ENCODE results near the gene SLC25A10. TPM values are rescaled to one million over a fixed set of nuclear protein-coding genes. Genes with fewer than 3 reads are reported as not detected.

SLC25A10 gene
- total and polyA plus RNA-seq, 10 of the 15 experiments (the other 5 are each of a cell fraction or from before 2014, with no cell fraction given), result 0.11 to 72.7 (median 22.3) TPM

- TF ChIP-seq ZNF592 (IDR thresholded peaks at IDR 0.05), result no peak
- no peak; the same call in 1 of the 2 replicates for TF ChIP-seq MXI1 (IDR thresholded peaks at IDR 0.05; ENCODE audit: low read depth, low read length)
- peak; percentile 43 to 68; a peak in 2 of 4 replicates for TF ChIP-seq IKZF2 (IDR thresholded peaks at IDR 0.05)
- TF ChIP-seq CBX5 (IDR thresholded peaks at IDR 0.05; ENCODE audit: low read depth), result no peak
- no peak for TF ChIP-seq ETV6 (conservative IDR thresholded peaks at IDR 0.05 in 1 of 2, IDR thresholded peaks at IDR 0.05 in 1 of 2; ENCODE audit: borderline replicate concordance in 1 of 2, low read depth in 1 of 2)
- no peak for TF ChIP-seq MLLT1 (IDR thresholded peaks at IDR 0.05)
- TF ChIP-seq BHLHE40 (IDR thresholded peaks at IDR 0.05; ENCODE audit: borderline replicate concordance in 1 of 2, low read depth in 2 of 2, low read length in 1 of 2), result peak in 1 of 2 experiments; percentile 72; a peak in 2 of 4 replicates
- TF ChIP-seq CBFB (IDR thresholded peaks at IDR 0.05; ENCODE audit: low read depth), result no peak
- no peak for TF ChIP-seq ZBTB33 (IDR thresholded peaks at IDR 0.05)
- peak; percentile 36; the same call in 1 of the 2 replicates for TF ChIP-seq MTA2 (IDR thresholded peaks at IDR 0.05; ENCODE audit: low read depth)
- no peak for TF ChIP-seq RUNX3 (IDR thresholded peaks at IDR 0.05; ENCODE audit: low read length)
- no peak for TF ChIP-seq SREBF1 (IDR thresholded peaks at IDR 0.05; ENCODE audit: low read length)
- TF ChIP-seq NRF1 (conservative IDR thresholded peaks at IDR 0.05; ENCODE audit: low read depth, low read length), result no peak
- 0 out of 2 replicates have a peak, but pooled peaks have one; percentile 6 for TF ChIP-seq PAX5 (IDR thresholded peaks at IDR 0.05; ENCODE audit: borderline replicate concordance, low read depth, low read length)
- no peak for TF ChIP-seq RB1 (IDR thresholded peaks at IDR 0.05; ENCODE audit: borderline replicate concordance)
- no peak for TF ChIP-seq ZZZ3 (IDR thresholded peaks at IDR 0.05; ENCODE audit: control insufficient read depth, insufficient read length, low read depth)
- no peak for TF ChIP-seq KDM1A (IDR thresholded peaks at IDR 0.05; ENCODE audit: borderline replicate concordance)
- TF ChIP-seq HDAC6 (IDR thresholded peaks at IDR 0.05; ENCODE audit: unreplicated experiment), result no peak
- TF ChIP-seq BACH1 (IDR thresholded peaks at IDR 0.05; ENCODE audit: borderline replicate concordance), result no peak
Measured at GRCh38 chr17:81735264-81736102, 23.4 kb downstream of the SLC25A10 start (continued).

Measured in GM12878 (cell line).